GM23338 (cell line): ENCODE data around the gene KIAA2012. TPM values are rescaled to one million over a fixed set of nuclear protein-coding genes. Genes with fewer than 3 reads are reported as not detected.

ENCODE experiments used
- ATAC-seq: fragments of 200-7000 bp; cut with Tn5 transposase; 3 replicates; pipeline ENCODE4 v1.9.1; 2020
- DNase-seq: peaks from one replicate; pipeline ENCODE4 v3.0.0-alpha.2; 2015; ENCODE audit warnings: low spot score
- H2AFZ ChIP-seq: fragments of 200-600 bp; sonication (generic); 2 replicates; pipeline ENCODE4 v1.8.0; 2016; ENCODE audit warnings: antibody characterized with exemption, mild to moderate bottlenecking, moderate library complexity
- H3F3A ChIP-seq: fragments of 200-600 bp; sonication (generic); replicated peaks from 2 replicates; pipeline ENCODE4 v1.8.0; 2017; ENCODE audit warnings: antibody characterized with exemption, mixed run types, low read depth
- H3K27ac ChIP-seq: fragments of 200-600 bp; sonication (generic); 2 replicates; pipeline ENCODE4 v1.6.1; 2016; ENCODE audit warnings: low read depth
- H3K27me3 ChIP-seq: fragments of 200-600 bp; sonication (generic); 2 replicates; pipeline ENCODE4 v1.8.0; 2016; ENCODE audit warnings: mild to moderate bottlenecking, mixed run types, moderate library complexity; ENCODE audit not compliant: insufficient read depth
- H3K36me3 ChIP-seq: fragments of 200-600 bp; sonication (generic); 2 replicates; pipeline ENCODE4 v1.8.0; 2016; ENCODE audit warnings: mild to moderate bottlenecking; ENCODE audit not compliant: insufficient read depth
- H3K4me1 ChIP-seq: fragments of 200-600 bp; sonication (generic); 2 replicates; pipeline ENCODE4 v1.8.0; 2016; ENCODE audit warnings: mild to moderate bottlenecking, moderate library complexity; ENCODE audit not compliant: insufficient read depth
- H3K4me2 ChIP-seq: fragments of 200-600 bp; sonication (generic); 2 replicates; pipeline ENCODE4 v1.7.1; 2017; ENCODE audit warnings: mixed run types
- H3K4me3 ChIP-seq: fragments of 200-600 bp; sonication (generic); 2 replicates; pipeline ENCODE4 v1.6.1; 2016; ENCODE audit warnings: mixed run types
- H3K79me2 ChIP-seq: fragments of 200-600 bp; sonication (generic); replicated peaks from 2 replicates; pipeline ENCODE4 v1.8.0; 2017; ENCODE audit warnings: mild to moderate bottlenecking; ENCODE audit not compliant: insufficient read depth
- H3K9me2 ChIP-seq: fragments of 200-600 bp; sonication (generic); 2 replicates; pipeline ENCODE4 v1.8.0; 2017; ENCODE audit not compliant: insufficient read depth
- H4K20me1 ChIP-seq: fragments of 200-600 bp; sonication (generic); replicated peaks from 2 replicates; pipeline ENCODE4 v1.8.0; 2017; ENCODE audit warnings: mild to moderate bottlenecking; ENCODE audit not compliant: insufficient read depth
- H3K27ac Mint-ChIP-seq: 2 replicates; pipeline ENCODE4 v1.8.0; 2020; ENCODE audit warnings: inconsistent platforms, mild to moderate bottlenecking, moderate library complexity, mixed read lengths
- H3K27me3 Mint-ChIP-seq: 3 replicates; pipeline ENCODE4 v1.8.0; 2022; ENCODE audit warnings: low read depth, mild to moderate bottlenecking, moderate library complexity, mixed read lengths, inconsistent platforms; ENCODE audit not compliant: insufficient read depth, poor library complexity
- H3K36me3 Mint-ChIP-seq: 3 replicates; pipeline ENCODE4 v1.8.0; 2021; ENCODE audit warnings: low read depth, mild to moderate bottlenecking, inconsistent platforms, moderate library complexity, mixed read lengths
- H3K4me1 Mint-ChIP-seq: 3 replicates; pipeline ENCODE4 v1.8.0; 2020; ENCODE audit warnings: mild to moderate bottlenecking, inconsistent platforms, mixed read lengths
- H3K4me3 Mint-ChIP-seq: 3 replicates; pipeline ENCODE4 v1.8.0; 2021; ENCODE audit warnings: moderate library complexity, mild to moderate bottlenecking, inconsistent platforms, mixed read lengths
- H3K9me3 Mint-ChIP-seq: 3 replicates; pipeline ENCODE4 v1.8.0; 2020; ENCODE audit warnings: moderate library complexity, mild to moderate bottlenecking, inconsistent platforms, mixed read lengths
- CREB1 ChIP-seq: fragments of 250-450 bp; sonication (Bioruptor Pico); IDR thresholded peaks from 2 replicates; pipeline ENCODE4 v1.5.0; 2020; ENCODE audit warnings: low read depth, mild to moderate bottlenecking, moderate library complexity
- CTCF ChIP-seq, 2 experiments: fragments of 200-600 bp in 1 of 2; sonication (generic) in 1 of 2; conservative IDR thresholded peaks; 2 replicates each; pipeline versions ENCODE4 v1.5.1 to v1.6.1; 2016 to 2017; ENCODE audit warnings: antibody characterized with exemption in 2 of 2, low read depth in 2 of 2, mild to moderate bottlenecking in 2 of 2, moderate library complexity in 1 of 2
- ETS1 ChIP-seq: IDR thresholded peaks from 2 replicates; pipeline ENCODE4 v1.6.1; 2016; ENCODE audit warnings: antibody characterized with exemption
- EZH2 ChIP-seq: fragments of 200-600 bp; sonication (generic); IDR thresholded peaks from one replicate; pipeline ENCODE4 v1.8.0; 2017; ENCODE audit warnings: antibody characterized with exemption, mild to moderate bottlenecking, low read depth; ENCODE audit not compliant: unreplicated experiment
- EZH2phosphoT487 ChIP-seq: fragments of 200-600 bp; sonication (generic); IDR thresholded peaks from one replicate; pipeline ENCODE4 v1.8.1; 2018; ENCODE audit warnings: antibody characterized with exemption; ENCODE audit not compliant: unreplicated experiment
- JUNB ChIP-seq: IDR thresholded peaks from one replicate; pipeline ENCODE4 v1.6.1; 2016; ENCODE audit warnings: antibody characterized with exemption; ENCODE audit not compliant: unreplicated experiment
- NANOG ChIP-seq: IDR thresholded peaks from 2 replicates; pipeline ENCODE4 v1.6.1; 2016; ENCODE audit warnings: antibody characterized with exemption, borderline replicate concordance
- POLR2AphosphoS5 ChIP-seq: IDR thresholded peaks from 2 replicates; pipeline ENCODE4 v1.6.1; 2016; ENCODE audit warnings: antibody characterized with exemption, low read depth
- REST ChIP-seq: IDR thresholded peaks from one replicate; pipeline ENCODE4 v1.6.1; 2018; ENCODE audit warnings: antibody characterized with exemption; ENCODE audit not compliant: unreplicated experiment
- STAT1 ChIP-seq: IDR thresholded peaks from one replicate; pipeline ENCODE4 v1.6.1; 2016; ENCODE audit warnings: antibody characterized with exemption; ENCODE audit not compliant: unreplicated experiment
- ZNF114 ChIP-seq: fragments of 250-450 bp; sonication (Bioruptor Pico); IDR thresholded peaks from 2 replicates; pipeline ENCODE4 v1.5.0; 2020; ENCODE audit warnings: mild to moderate bottlenecking, moderate library complexity
- ZNF331 ChIP-seq: fragments of 250-450 bp; sonication (Bioruptor Pico); IDR thresholded peaks from 2 replicates; pipeline ENCODE4 v1.5.0; 2020; ENCODE audit warnings: low read depth, mild to moderate bottlenecking, moderate library complexity
- ZNF462 ChIP-seq: fragments of 250-450 bp; sonication (Bioruptor Pico); IDR thresholded peaks from 2 replicates; pipeline ENCODE4 v1.5.0; 2020; ENCODE audit warnings: mild to moderate bottlenecking, moderate library complexity
- polyA plus RNA-seq: library from polyadenylated mRNA; unstranded; fragments of >200 nt; fragmentation: Nextera tagmentation; extraction: Ambion mirVana; gene quantifications from 2 replicates; pipeline ENCODE4 v1.2.1, GENCODE V29; 2016
- total RNA-seq: library from RNA; depleted of rRNA; stranded (reverse); fragments of >200 nt; shearing (Covaris generic); gene quantifications from 2 replicates; pipeline ENCODE4 v1.2.3, GENCODE V29; 2014

KIAA2012 gene
- total and polyA plus RNA-seq, 2 experiments from 2014 or later = 0.03 to 0.08 TPM

GRCh38 chr2:202023904-202024266 lies 49.2 kb upstream of the KIAA2012 start:
- Mint-ChIP-seq H3K4me3 (peak overlapping the region; percentile 55), H3K9me3 (no peaks in the 10 kb centered on the region), H3K27ac (peak overlapping the region; percentile 50), H3K27me3 (peaks cover 24% of the 10 kb centered on the region), H3K36me3 (no peaks in the 10 kb centered on the region; the same call in 2 of the 3 replicates), H3K4me1 (peaks cover 54% of the 10 kb centered on the region)
- H3K9me2 ChIP-seq = no peaks in the 10 kb centered on the region
- peaks cover 17% of the 10 kb centered on the region for H3F3A ChIP-seq
- TF ChIP-seq REST (no peak), CTCF (conservative IDR thresholded peaks at IDR 0.05; ENCODE audit: low read depth in 2 of 2) (no peak), EZH2phosphoT487 (no peak), JUNB (no peak), ETS1 (no peak), CREB1 (no peak), ZNF331 (CRISPR knock-in tag) (no peak), POLR2AphosphoS5 (no peak), ZNF114 (no peak), STAT1 (no peak), NANOG (no peak), EZH2 (no peak), ZNF462 (CRISPR knock-in tag) (no peak)
- H4K20me1 ChIP-seq = no peaks in the 10 kb centered on the region
- peak; percentile 42 for ATAC-seq
- H3K27ac ChIP-seq = peak overlapping the region; percentile 76
- H3K79me2 ChIP-seq = no peaks in the 10 kb centered on the region
- peaks cover 35% of the 10 kb centered on the region for H3K27me3 ChIP-seq
- H3K4me3 ChIP-seq = peak overlapping the region; percentile 27
- H3K4me1 ChIP-seq = peaks cover 47% of the 10 kb centered on the region
- peak overlapping the region; percentile 61 for H3K4me2 ChIP-seq
- H3K36me3 ChIP-seq = no peaks in the 10 kb centered on the region
- no peak overlapping the region for H2AFZ ChIP-seq
- no peak for DNase-seq
